DND-41 (cell line): ENCODE results near the gene GJB4.

ENCODE experiments used
- ATAC-seq: fragments of 200-7000 bp; cut with Tn5 transposase; 3 replicates; pipeline ENCODE4 v1.9.1; 2021; ENCODE audit warnings: low read depth; ENCODE audit not compliant: insufficient read depth
- DNase-seq: peaks from one replicate; pipeline ENCODE4 v3.0.0-alpha.2; 2020
- H2AFZ ChIP-seq: 2 replicates; pipeline ENCODE4 v1.6.0; 2012; ENCODE audit warnings: low read depth, low read length
- H3K27ac ChIP-seq: 2 replicates; pipeline ENCODE4 v1.5.1; 2012; ENCODE audit warnings: low read length, inconsistent platforms
- H3K27me3 ChIP-seq: fragments of 200-600 bp; sonication (generic); 2 replicates; pipeline ENCODE4 v1.6.0; 2012; ENCODE audit warnings: low read length, mild to moderate bottlenecking, inconsistent platforms; ENCODE audit not compliant: insufficient read depth, poor library complexity
- H3K36me3 ChIP-seq: 2 replicates; pipeline ENCODE4 v1.5.1; 2012; ENCODE audit warnings: low read length, inconsistent platforms; ENCODE audit not compliant: insufficient read depth
- H3K4me1 ChIP-seq: 2 replicates; pipeline ENCODE4 v1.5.1; 2012; ENCODE audit warnings: mild to moderate bottlenecking, low read length; ENCODE audit not compliant: insufficient read depth
- H3K4me2 ChIP-seq: 2 replicates; pipeline ENCODE4 v1.6.0; 2012; ENCODE audit warnings: mild to moderate bottlenecking, moderate library complexity, low read length, inconsistent platforms; ENCODE audit not compliant: insufficient read depth
- H3K4me3 ChIP-seq, 2 experiments: fragments of 200-600 bp in 1 of 2; shearing (Covaris generic) in 1 of 2; 2 replicates each; pipeline ENCODE4 v1.5.1; 2012 to 2016; ENCODE audit warnings: inconsistent platforms in 2 of 2, low read length in 2 of 2, mild to moderate bottlenecking in 2 of 2, low read depth in 1 of 2, moderate library complexity in 1 of 2
- H3K79me2 ChIP-seq: 2 replicates; pipeline ENCODE4 v1.6.0; 2012; ENCODE audit warnings: low read length, inconsistent platforms; ENCODE audit not compliant: insufficient read depth
- H3K9ac ChIP-seq: 2 replicates; pipeline ENCODE4 v1.6.0; 2012; ENCODE audit warnings: low read depth, mild to moderate bottlenecking, inconsistent platforms, low read length, moderate library complexity
- H3K9me3 ChIP-seq: 2 replicates; pipeline ENCODE4 v1.5.1; 2012; ENCODE audit warnings: low read length, moderate library complexity, mild to moderate bottlenecking, inconsistent platforms; ENCODE audit not compliant: insufficient read depth, severe bottlenecking
- H4K20me1 ChIP-seq: 2 replicates; pipeline ENCODE4 v1.6.0; 2012; ENCODE audit warnings: low read length; ENCODE audit not compliant: insufficient read depth
- EZH2 ChIP-seq: IDR thresholded peaks from 3 replicates; pipeline ENCODE4 v1.6.1; 2012; ENCODE audit warnings: borderline replicate concordance, low read depth, mild to moderate bottlenecking, moderate library complexity, low read length, inconsistent platforms; ENCODE audit not compliant: severe bottlenecking
- TF ChIP-seq, protein P1 (sequence below): IDR thresholded peaks from 2 replicates; pipeline ENCODE4 v1.5.1; 2012; ENCODE audit warnings: borderline replicate concordance, low read length, moderate library complexity, mild to moderate bottlenecking; ENCODE audit not compliant: poor library complexity, severe bottlenecking; ENCODE audit errors: extremely low read depth

Gene GJB4

DNA sequence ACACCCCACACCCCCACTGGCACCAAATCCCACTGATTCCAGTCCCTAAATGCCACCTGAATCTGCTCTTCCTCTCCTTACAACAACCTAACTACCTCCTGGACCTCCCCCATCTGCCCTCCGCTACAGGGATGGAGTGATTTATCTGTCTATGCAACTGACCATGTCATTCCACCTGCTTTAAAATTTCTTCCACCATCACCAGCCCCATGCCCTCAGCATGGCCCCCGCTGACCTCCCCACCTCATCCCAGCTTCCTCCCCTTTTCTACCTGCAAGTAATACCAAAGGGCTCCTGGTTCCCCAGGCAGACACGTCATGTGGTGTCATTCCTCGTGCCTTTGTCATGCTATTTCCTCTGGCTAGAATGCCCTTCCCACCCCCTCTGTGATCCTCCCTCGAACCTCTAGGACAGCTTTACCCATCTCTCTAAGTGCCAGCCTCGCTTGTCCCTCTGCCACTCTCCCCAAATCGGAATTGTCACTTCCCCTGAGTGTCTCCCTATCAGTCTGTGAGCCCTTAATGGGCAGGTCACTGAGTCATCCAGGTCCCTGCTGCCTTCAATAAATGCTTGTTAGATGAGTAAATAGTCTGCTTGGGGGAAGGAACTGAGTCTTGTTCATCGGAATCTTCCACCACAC, 3.7 kb downstream of the GJB4 start:
- Histone ChIP-seq H3K4me3 (no peak overlapping the region), H3K79me2 (no peaks in the 10 kb centered on the region), H3K36me3 (no peaks in the 10 kb centered on the region), H3K4me1 (no peaks in the 10 kb centered on the region), H3K27ac (no peak overlapping the region), H3K27me3 (peaks cover 4% of the 10 kb centered on the region), H3K9ac (no peak overlapping the region), H2AFZ (no peak overlapping the region), H4K20me1 (no peaks in the 10 kb centered on the region), H3K4me2 (no peak overlapping the region), H3K9me3 (no peaks in the 10 kb centered on the region)
- ATAC-seq (no peak), DNase-seq (no peak)
- no peak for TF ChIP-seq EZH2
- TF ChIP-seq, protein P1, sequence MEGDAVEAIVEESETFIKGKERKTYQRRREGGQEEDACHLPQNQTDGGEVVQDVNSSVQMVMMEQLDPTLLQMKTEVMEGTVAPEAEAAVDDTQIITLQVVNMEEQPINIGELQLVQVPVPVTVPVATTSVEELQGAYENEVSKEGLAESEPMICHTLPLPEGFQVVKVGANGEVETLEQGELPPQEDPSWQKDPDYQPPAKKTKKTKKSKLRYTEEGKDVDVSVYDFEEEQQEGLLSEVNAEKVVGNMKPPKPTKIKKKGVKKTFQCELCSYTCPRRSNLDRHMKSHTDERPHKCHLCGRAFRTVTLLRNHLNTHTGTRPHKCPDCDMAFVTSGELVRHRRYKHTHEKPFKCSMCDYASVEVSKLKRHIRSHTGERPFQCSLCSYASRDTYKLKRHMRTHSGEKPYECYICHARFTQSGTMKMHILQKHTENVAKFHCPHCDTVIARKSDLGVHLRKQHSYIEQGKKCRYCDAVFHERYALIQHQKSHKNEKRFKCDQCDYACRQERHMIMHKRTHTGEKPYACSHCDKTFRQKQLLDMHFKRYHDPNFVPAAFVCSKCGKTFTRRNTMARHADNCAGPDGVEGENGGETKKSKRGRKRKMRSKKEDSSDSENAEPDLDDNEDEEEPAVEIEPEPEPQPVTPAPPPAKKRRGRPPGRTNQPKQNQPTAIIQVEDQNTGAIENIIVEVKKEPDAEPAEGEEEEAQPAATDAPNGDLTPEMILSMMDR, result no peak

DNA sequence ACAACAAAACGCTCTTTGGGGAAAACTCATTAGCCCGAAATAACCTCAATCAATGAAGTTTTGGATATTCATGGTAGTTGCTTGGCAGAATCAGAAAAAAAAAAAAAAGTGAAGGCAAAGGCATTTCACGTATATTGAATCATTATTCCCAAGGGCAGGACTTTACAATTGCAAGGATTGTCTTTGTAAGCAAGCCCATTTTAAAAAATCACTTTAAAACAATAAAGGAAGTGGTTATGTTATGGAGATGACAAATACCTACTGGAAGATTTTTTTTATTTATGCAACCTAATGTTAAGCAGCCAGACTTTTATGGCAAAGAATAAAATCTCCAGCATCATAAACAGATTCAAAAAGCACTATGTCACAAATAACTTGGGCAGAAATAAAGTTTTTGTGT, 9.3 kb downstream of the GJB4 start:
- Histone ChIP-seq H3K4me1 (no peaks in the 10 kb centered on the region), H2AFZ (no peak overlapping the region), H3K9me3 (no peaks in the 10 kb centered on the region), H3K36me3 (no peaks in the 10 kb centered on the region), H3K4me3 (no peak overlapping the region), H4K20me1 (no peaks in the 10 kb centered on the region), H3K4me2 (no peak overlapping the region), H3K27ac (no peak overlapping the region), H3K9ac (no peak overlapping the region), H3K79me2 (no peaks in the 10 kb centered on the region), H3K27me3 (peaks cover 13% of the 10 kb centered on the region)
- DNase-seq (no peak), ATAC-seq (no peak)
- TF ChIP-seq, protein P1, result no peak
- no peak for TF ChIP-seq EZH2

DNA sequence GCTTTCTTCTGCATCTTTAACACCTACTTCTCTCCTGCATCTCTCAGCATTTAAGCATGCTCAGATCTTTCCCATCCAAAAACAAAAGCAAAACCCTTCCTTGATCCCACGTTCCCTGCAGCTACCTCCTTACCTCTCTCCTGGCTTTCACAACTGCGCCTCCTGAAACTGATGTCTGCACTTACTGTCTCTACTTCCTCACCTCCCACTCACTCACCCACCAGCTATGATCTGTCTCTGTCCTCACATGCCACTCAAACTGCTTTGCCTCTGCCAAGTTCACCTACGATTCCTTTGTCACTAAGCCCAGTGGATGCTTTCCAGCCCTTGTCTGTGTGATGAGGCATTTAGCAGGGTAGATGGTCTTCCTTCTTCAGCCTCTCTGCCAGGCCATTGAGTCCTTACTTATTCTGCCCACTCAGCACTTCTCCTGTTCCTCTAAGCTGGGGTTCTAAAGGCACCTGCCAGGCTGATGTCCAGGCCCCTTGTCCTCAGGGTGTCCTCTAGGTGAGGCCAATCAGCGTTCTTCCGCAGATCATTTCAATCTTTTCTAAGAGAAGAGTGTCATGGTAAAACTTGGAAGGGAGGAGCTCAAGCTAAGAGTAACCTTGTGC, 11.5 kb downstream of the GJB4 start:
- no peak overlapping the region for H3K4me2 ChIP-seq
- peaks cover 13% of the 10 kb centered on the region for H3K27me3 ChIP-seq
- H3K9ac ChIP-seq, result no peak overlapping the region
- no peak overlapping the region for H3K27ac ChIP-seq
- no peak for ATAC-seq
- no peak for DNase-seq
- H3K36me3 ChIP-seq, result no peaks in the 10 kb centered on the region
- TF ChIP-seq, protein P1, result no peak
- no peak for TF ChIP-seq EZH2
- no peaks in the 10 kb centered on the region for H4K20me1 ChIP-seq
- no peaks in the 10 kb centered on the region for H3K4me1 ChIP-seq
- H3K4me3 ChIP-seq, result no peak overlapping the region
- H2AFZ ChIP-seq, result no peak overlapping the region
- H3K79me2 ChIP-seq, result no peaks in the 10 kb centered on the region
- H3K9me3 ChIP-seq, result no peaks in the 10 kb centered on the region
